ENCODE results near the gene VASP. TPM values are rescaled to one million over a fixed set of nuclear protein-coding genes. Genes with fewer than 3 reads are reported as not detected.

The VASP gene
- total RNA-seq, 4 donors from 2014 or later, result 81.7 to 123 (median 112) TPM

- no peak for TF ChIP-seq CTCF (IDR thresholded peaks at IDR 0.05)
- TF ChIP-seq POLR2A (IDR thresholded peaks at IDR 0.05), result no peak
- Histone ChIP-seq H3K36me3 (no peaks in the 10 kb centered on the region), H3K27me3 (no peaks in the 10 kb centered on the region), H3K4me1 (peaks cover 3 to 49% (median 14%) of the 10 kb centered on the region in 4 donors), H3K27ac (no peak overlapping the region), H3K4me3 (no peak overlapping the region), H3K9me3 (peaks cover 0 to 3% (median 0%) of the 10 kb centered on the region in 4 donors)
- no peak for DNase-seq
These were observed 9.5 kb upstream of the VASP start for GRCh38 chr19:45497791-45498190.

GRCh38 chr19:45498411-45499195 lies 8.7 kb upstream of the VASP start, which contains the start of gene PPM1N:
Gene PPM1N (plus strand): TSS chr19:45498443. CDS start chr19:45498473, 30 bp downstream.
- Histone ChIP-seq H3K4me3 (peak within 1 kb of the TSS; percentile 4 to 78 (median 76)), H3K4me1 (peaks cover 0 to 41% (median 14%) of the 10 kb centered on the region in 4 donors), H3K9me3 (peaks cover 0 to 3% (median 0%) of the 10 kb centered on the region in 4 donors), H3K27me3 (no peaks in the 10 kb centered on the region), H3K36me3 (no peaks in the 10 kb centered on the region), H3K27ac (peak within 1 kb of the TSS in 2 of 4 donors; percentile 17 to 65)
- DNase-seq, result peak; percentile 59 to 70 (median 63)
- TF ChIP-seq POLR2A (IDR thresholded peaks at IDR 0.05) (no peak), CTCF (IDR thresholded peaks at IDR 0.05) (peak in 4 of 6 experiments; percentile 12 to 22 (median 20))

GRCh38 chr19:45499196-45500180 lies 7.8 kb upstream of the VASP start:
- TF ChIP-seq CTCF (IDR thresholded peaks at IDR 0.05), result no peak
- TF ChIP-seq POLR2A (IDR thresholded peaks at IDR 0.05), result no peak
- Histone ChIP-seq H3K4me3 (peak overlapping the region in 3 of 4 donors; percentile 4 to 45 (median 36)), H3K27ac (peak overlapping the region in 1 of 4 donors; percentile 65), H3K27me3 (no peaks in the 10 kb centered on the region), H3K9me3 (peaks cover 0 to 3% (median 0%) of the 10 kb centered on the region in 4 donors), H3K36me3 (no peaks in the 10 kb centered on the region), H3K4me1 (peaks cover 0 to 37% (median 14%) of the 10 kb centered on the region in 4 donors)
- DNase-seq, result peak; percentile 52 to 83 (median 77)

- Histone ChIP-seq H3K27ac (no peak overlapping the region), H3K4me3 (no peak overlapping the region), H3K4me1 (peaks cover 0 to 41% (median 13%) of the 10 kb centered on the region in 4 donors), H3K9me3 (peaks cover 0 to 3% (median 0%) of the 10 kb centered on the region in 4 donors), H3K36me3 (no peaks in the 10 kb centered on the region), H3K27me3 (no peaks in the 10 kb centered on the region)
- no peak for TF ChIP-seq CTCF (IDR thresholded peaks at IDR 0.05)
- no peak for TF ChIP-seq POLR2A (IDR thresholded peaks at IDR 0.05)
- no peak for DNase-seq
These were observed 6.2 kb upstream of the VASP start for GRCh38 chr19:45500918-45501729.

GRCh38 chr19:45501730-45502014 lies 5.6 kb upstream of the VASP start:
- Histone ChIP-seq H3K27me3 (no peaks in the 10 kb centered on the region), H3K4me1 (peaks cover 0 to 38% (median 11%) of the 10 kb centered on the region in 4 donors), H3K36me3 (no peaks in the 10 kb centered on the region), H3K4me3 (no peak overlapping the region), H3K27ac (no peak overlapping the region), H3K9me3 (peaks cover 0 to 3% (median 0%) of the 10 kb centered on the region in 4 donors)
- TF ChIP-seq CTCF (IDR thresholded peaks at IDR 0.05), result no peak
- TF ChIP-seq POLR2A (IDR thresholded peaks at IDR 0.05), result no peak
- DNase-seq, result no peak
